ENCODE results near the gene CCR5AS.

CCR5AS gene

DNA sequence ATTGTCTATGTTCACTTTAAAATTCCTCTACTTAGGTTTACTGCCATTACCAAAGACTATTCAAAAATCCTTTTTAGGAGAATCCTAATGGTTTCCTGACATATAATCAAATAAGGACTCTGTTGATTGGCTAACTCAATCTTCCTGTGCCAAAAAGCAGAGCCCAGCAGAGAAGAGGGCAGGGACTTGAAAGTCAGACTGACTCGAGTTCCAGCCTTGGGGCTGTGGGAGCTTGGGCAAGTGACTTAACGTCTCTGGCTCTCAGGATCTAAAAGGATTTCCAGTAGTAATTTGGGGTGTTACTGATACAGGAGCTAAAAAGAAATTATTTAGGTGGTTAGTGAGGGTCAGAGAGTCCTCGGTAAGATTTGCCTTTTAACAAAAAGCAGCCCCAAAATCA lies 25.2 kb downstream of the CCR5AS start:
- WGBS (ENCODE audit: insufficient coverage), result 94% methylated on average over 3 of the region's 3 CpGs
- CTCF ChIA-PET, result interaction anchor here (0.9 to 3.6 kb wide), 4 partner anchors 10 to 294 kb away, joined by 3 to 18 read pairs (median 8); partner anchors contain the start of gene CCR5
- Histone ChIP-seq H3K27ac (ENCODE audit: insufficient read depth in 1 of 2, low read depth in 1 of 2, low read length in 2 of 2, poor library complexity in 1 of 2, severe bottlenecking in 2 of 2) (no peak overlapping the region), H3K4me1 (ENCODE audit: control extremely low read depth in 1 of 4, control insufficient read depth in 4 of 4, insufficient read depth in 4 of 4, low read length in 3 of 4) (peaks cover 22 to 61% (median 38%) of the 10 kb centered on the region in 4 experiments), H3K9me3 (ENCODE audit: control extremely low read depth in 1 of 5, control insufficient read depth in 4 of 5, insufficient read depth in 2 of 5, low read depth in 1 of 5, low read length in 4 of 5) (no peaks in the 10 kb centered on the region), H3K36me3 (ENCODE audit: control insufficient read depth in 4 of 4, insufficient read depth in 4 of 4, low read length in 3 of 4) (no peaks in the 10 kb centered on the region), H3K4me3 (ENCODE audit: control insufficient read depth in 1 of 7, extremely low read depth in 1 of 7, insufficient read depth in 4 of 7, low read depth in 2 of 7, low read length in 6 of 7) (no peak overlapping the region), H3K27me3 (replicated peaks in 2 of 5; ENCODE audit: control insufficient read depth in 4 of 5, insufficient read depth in 5 of 5, low read length in 4 of 5) (no peaks in the 10 kb centered on the region)
- POLR2A ChIA-PET, result no interaction called here
- no peak for DNase-seq

DNA sequence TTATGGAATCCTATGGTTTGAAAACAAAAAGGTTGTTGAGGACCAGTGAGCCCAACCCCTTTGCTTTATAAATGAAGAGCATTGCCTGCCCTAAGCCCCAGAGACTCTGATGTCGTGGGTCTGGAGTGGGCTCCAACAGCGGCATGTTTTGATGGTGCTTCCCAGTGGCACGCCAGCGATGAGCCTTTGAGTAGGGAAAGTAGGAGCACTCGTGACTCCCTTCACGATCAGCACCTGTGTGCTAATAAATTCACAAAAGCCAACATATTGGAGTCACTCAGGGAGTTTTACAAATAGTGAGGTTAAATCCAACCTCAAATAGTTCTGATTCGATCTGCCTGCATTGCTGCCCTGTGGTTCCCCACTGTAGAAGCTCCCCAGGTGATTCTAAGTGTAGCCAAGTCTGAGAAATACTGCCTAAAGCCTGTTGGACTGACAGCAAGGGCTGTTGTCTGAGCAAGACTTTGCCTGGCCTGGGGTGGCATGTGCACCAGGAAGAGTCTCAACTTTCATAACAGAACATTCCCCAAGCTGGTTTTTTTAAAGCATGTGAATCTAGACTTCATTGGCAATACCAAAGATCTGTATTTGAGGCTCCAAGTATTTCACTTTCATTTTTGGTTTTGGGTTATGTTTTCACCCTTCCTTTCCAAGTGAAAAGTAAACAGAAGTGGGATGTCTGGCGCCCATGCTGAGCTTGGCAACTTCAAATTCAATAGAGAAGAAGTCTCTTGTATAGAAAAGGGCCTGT lies 26.2 kb downstream of the CCR5AS start:
- CTCF ChIA-PET, result interaction anchor here (1.7 to 3.6 kb wide), 3 partner anchors 9 to 18 kb away, joined by 6 to 18 read pairs (median 9); partner anchors contain the start of gene CCR5
- H3K27me3 ChIP-seq (replicated peaks in 2 of 5; ENCODE audit: control insufficient read depth in 4 of 5, insufficient read depth in 5 of 5, low read length in 4 of 5), result no peaks in the 10 kb centered on the region
- H3K4me1 ChIP-seq (ENCODE audit: control extremely low read depth in 1 of 4, control insufficient read depth in 4 of 4, insufficient read depth in 4 of 4, low read length in 3 of 4), result peaks cover 22 to 62% (median 37%) of the 10 kb centered on the region in 4 experiments
- H3K27ac ChIP-seq (ENCODE audit: insufficient read depth in 1 of 2, low read depth in 1 of 2, low read length in 2 of 2, poor library complexity in 1 of 2, severe bottlenecking in 2 of 2), result no peak overlapping the region
- no peaks in the 10 kb centered on the region for H3K9me3 ChIP-seq (ENCODE audit: control extremely low read depth in 1 of 5, control insufficient read depth in 4 of 5, insufficient read depth in 2 of 5, low read depth in 1 of 5, low read length in 4 of 5)
- peak; percentile 25 to 61 (median 55) for DNase-seq
- POLR2A ChIA-PET, result interaction anchor here (0.6 kb wide), 1 partner anchor 579 kb away, joined by 3 read pairs; no protein-coding TSS in a partner anchor
- 84% methylated on average over 8 of the region's 8 CpGs for WGBS (ENCODE audit: insufficient coverage)
- H3K4me3 ChIP-seq (ENCODE audit: control insufficient read depth in 1 of 7, extremely low read depth in 1 of 7, insufficient read depth in 4 of 7, low read depth in 2 of 7, low read length in 6 of 7), result peak overlapping the region in 1 of 7 experiments; percentile 27
- no peaks in the 10 kb centered on the region for H3K36me3 ChIP-seq (ENCODE audit: control insufficient read depth in 4 of 4, insufficient read depth in 4 of 4, low read length in 3 of 4)

DNA sequence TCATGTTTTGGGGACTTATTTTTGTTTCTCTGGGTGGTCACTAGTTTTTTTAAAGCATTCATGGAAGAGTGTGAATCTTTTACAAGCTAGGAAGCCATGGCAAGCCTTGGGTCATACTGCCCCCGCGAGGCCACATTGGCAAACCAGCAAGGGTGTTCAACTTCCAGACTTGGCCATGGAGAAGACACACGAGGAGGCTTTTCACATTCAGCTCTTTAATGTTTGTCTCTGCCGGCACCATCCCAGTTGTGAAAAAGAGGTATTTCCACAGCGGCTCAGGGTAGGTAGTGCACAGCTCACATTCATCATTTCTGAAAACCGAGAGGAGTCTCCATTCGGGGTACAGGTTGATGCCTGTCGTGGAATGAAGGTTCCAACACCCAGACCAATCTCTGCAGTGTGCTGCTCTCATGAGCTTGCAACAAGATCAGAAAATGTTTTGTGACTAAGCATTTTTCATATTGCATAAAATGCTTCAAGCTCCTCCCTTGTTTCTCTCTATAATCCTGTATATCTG lies 28.4 kb downstream of the CCR5AS start:
- POLR2A ChIA-PET, result no interaction called here
- peak; percentile 64 to 83 (median 77) for DNase-seq
- Histone ChIP-seq H3K9me3 (ENCODE audit: control extremely low read depth in 1 of 5, control insufficient read depth in 4 of 5, insufficient read depth in 2 of 5, low read depth in 1 of 5, low read length in 4 of 5) (no peaks in the 10 kb centered on the region), H3K27ac (ENCODE audit: insufficient read depth in 1 of 2, low read depth in 1 of 2, low read length in 2 of 2, poor library complexity in 1 of 2, severe bottlenecking in 2 of 2) (no peak overlapping the region), H3K36me3 (ENCODE audit: control insufficient read depth in 4 of 4, insufficient read depth in 4 of 4, low read length in 3 of 4) (no peaks in the 10 kb centered on the region), H3K27me3 (replicated peaks in 2 of 5; ENCODE audit: control insufficient read depth in 4 of 5, insufficient read depth in 5 of 5, low read length in 4 of 5) (no peaks in the 10 kb centered on the region), H3K4me1 (ENCODE audit: control extremely low read depth in 1 of 4, control insufficient read depth in 4 of 4, insufficient read depth in 4 of 4, low read length in 3 of 4) (peaks cover 9 to 58% (median 39%) of the 10 kb centered on the region in 4 experiments), H3K4me3 (ENCODE audit: control insufficient read depth in 1 of 7, extremely low read depth in 1 of 7, insufficient read depth in 4 of 7, low read depth in 2 of 7, low read length in 6 of 7) (peak overlapping the region in 1 of 7 experiments; percentile 6)
- WGBS (ENCODE audit: insufficient coverage), result 55% methylated on average over 8 of the region's 8 CpGs
- CTCF ChIA-PET, result interaction anchor here (0.6 to 12.3 kb wide), 23 partner anchors 9 to 440 kb away, joined by 3 to 231 read pairs (median 4); partner anchors contain the start of genes CCR1, CCR5AS and CCRL2

DNA sequence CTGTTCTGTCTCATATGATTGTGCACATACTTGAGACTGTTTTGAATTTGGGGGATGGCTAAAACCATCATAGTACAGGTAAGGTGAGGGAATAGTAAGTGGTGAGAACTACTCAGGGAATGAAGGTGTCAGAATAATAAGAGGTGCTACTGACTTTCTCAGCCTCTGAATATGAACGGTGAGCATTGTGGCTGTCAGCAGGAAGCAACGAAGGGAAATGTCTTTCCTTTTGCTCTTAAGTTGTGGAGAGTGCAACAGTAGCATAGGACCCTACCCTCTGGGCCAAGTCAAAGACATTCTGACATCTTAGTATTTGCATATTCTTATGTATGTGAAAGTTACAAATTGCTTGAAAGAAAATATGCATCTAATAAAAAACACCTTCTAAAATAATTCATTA lies 31.1 kb downstream of the CCR5AS start:
- Histone ChIP-seq H3K4me1 (ENCODE audit: control extremely low read depth in 1 of 4, control insufficient read depth in 4 of 4, insufficient read depth in 4 of 4, low read length in 3 of 4) (peaks cover 9 to 49% (median 34%) of the 10 kb centered on the region in 4 experiments), H3K36me3 (ENCODE audit: control insufficient read depth in 4 of 4, insufficient read depth in 4 of 4, low read length in 3 of 4) (no peaks in the 10 kb centered on the region), H3K27ac (ENCODE audit: insufficient read depth in 1 of 2, low read depth in 1 of 2, low read length in 2 of 2, poor library complexity in 1 of 2, severe bottlenecking in 2 of 2) (no peak overlapping the region), H3K4me3 (ENCODE audit: control insufficient read depth in 1 of 7, extremely low read depth in 1 of 7, insufficient read depth in 4 of 7, low read depth in 2 of 7, low read length in 6 of 7) (peak overlapping the region in 1 of 7 experiments; percentile 36), H3K9me3 (ENCODE audit: control extremely low read depth in 1 of 5, control insufficient read depth in 4 of 5, insufficient read depth in 2 of 5, low read depth in 1 of 5, low read length in 4 of 5) (no peaks in the 10 kb centered on the region), H3K27me3 (replicated peaks in 2 of 5; ENCODE audit: control insufficient read depth in 4 of 5, insufficient read depth in 5 of 5, low read length in 4 of 5) (no peaks in the 10 kb centered on the region)
- WGBS (ENCODE audit: insufficient coverage), result 0% methylated on average over 2 of the region's 2 CpGs
- peak in 2 of 3 donors; percentile 40 to 56 for DNase-seq
- POLR2A ChIA-PET, result no interaction called here
- CTCF ChIA-PET, result interaction anchor here (1.4 to 12.3 kb wide), 5 partner anchors 10 to 292 kb away, joined by 3 to 231 read pairs (median 9); partner anchors contain the start of gene CCR1

DNA sequence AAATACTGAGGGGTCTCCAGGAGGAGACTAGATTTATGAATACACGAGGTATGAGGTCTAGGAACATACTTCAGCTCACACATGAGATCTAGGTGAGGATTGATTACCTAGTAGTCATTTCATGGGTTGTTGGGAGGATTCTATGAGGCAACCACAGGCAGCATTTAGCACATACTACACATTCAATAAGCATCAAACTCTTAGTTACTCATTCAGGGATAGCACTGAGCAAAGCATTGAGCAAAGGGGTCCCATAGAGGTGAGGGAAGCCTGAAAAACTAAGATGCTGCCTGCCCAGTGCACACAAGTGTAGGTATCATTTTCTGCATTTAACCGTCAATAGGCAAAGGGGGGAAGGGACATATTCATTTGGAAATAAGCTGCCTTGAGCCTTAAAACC lies 31.6 kb downstream of the CCR5AS start:
- H3K4me3 ChIP-seq (ENCODE audit: control insufficient read depth in 1 of 7, extremely low read depth in 1 of 7, insufficient read depth in 4 of 7, low read depth in 2 of 7, low read length in 6 of 7), result no peak overlapping the region
- H3K9me3 ChIP-seq (ENCODE audit: control extremely low read depth in 1 of 5, control insufficient read depth in 4 of 5, insufficient read depth in 2 of 5, low read depth in 1 of 5, low read length in 4 of 5), result no peaks in the 10 kb centered on the region
- no peaks in the 10 kb centered on the region for H3K36me3 ChIP-seq (ENCODE audit: control insufficient read depth in 4 of 4, insufficient read depth in 4 of 4, low read length in 3 of 4)
- H3K27ac ChIP-seq (ENCODE audit: insufficient read depth in 1 of 2, low read depth in 1 of 2, low read length in 2 of 2, poor library complexity in 1 of 2, severe bottlenecking in 2 of 2), result no peak overlapping the region
- WGBS (ENCODE audit: insufficient coverage), result no CpG with 5 or more reads among the region's 2 CpGs
- H3K4me1 ChIP-seq (ENCODE audit: control extremely low read depth in 1 of 4, control insufficient read depth in 4 of 4, insufficient read depth in 4 of 4, low read length in 3 of 4), result peaks cover 10 to 48% (median 34%) of the 10 kb centered on the region in 4 experiments
- ChIA-PET CTCF (interaction anchor here (0.6 to 12.3 kb wide), 7 partner anchors 9 to 291 kb away, joined by 3 to 231 read pairs (median 3); partner anchors contain the start of gene CCR1), POLR2A (interaction anchor here (0.7 kb wide), 1 partner anchor 99 kb away, joined by 3 read pairs; no protein-coding TSS in a partner anchor)
- no peaks in the 10 kb centered on the region for H3K27me3 ChIP-seq (replicated peaks in 2 of 5; ENCODE audit: control insufficient read depth in 4 of 5, insufficient read depth in 5 of 5, low read length in 4 of 5)
- DNase-seq, result no peak

DNA sequence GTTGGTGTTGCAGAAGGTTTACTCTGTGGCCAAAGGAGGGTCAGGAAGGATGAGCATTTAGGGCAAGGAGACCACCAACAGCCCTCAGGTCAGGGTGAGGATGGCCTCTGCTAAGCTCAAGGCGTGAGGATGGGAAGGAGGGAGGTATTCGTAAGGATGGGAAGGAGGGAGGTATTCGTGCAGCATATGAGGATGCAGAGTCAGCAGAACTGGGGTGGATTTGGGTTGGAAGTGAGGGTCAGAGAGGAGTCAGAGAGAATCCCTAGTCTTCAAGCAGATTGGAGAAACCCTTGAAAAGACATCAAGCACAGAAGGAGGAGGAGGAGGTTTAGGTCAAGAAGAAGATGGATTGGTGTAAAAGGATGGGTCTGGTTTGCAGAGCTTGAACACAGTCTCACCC lies 32.1 kb downstream of the CCR5AS start:
- Histone ChIP-seq H3K27me3 (replicated peaks in 2 of 5; ENCODE audit: control insufficient read depth in 4 of 5, insufficient read depth in 5 of 5, low read length in 4 of 5) (no peaks in the 10 kb centered on the region), H3K4me3 (ENCODE audit: control insufficient read depth in 1 of 7, extremely low read depth in 1 of 7, insufficient read depth in 4 of 7, low read depth in 2 of 7, low read length in 6 of 7) (no peak overlapping the region), H3K4me1 (ENCODE audit: control extremely low read depth in 1 of 4, control insufficient read depth in 4 of 4, insufficient read depth in 4 of 4, low read length in 3 of 4) (peaks cover 10 to 50% (median 33%) of the 10 kb centered on the region in 4 experiments), H3K36me3 (ENCODE audit: control insufficient read depth in 4 of 4, insufficient read depth in 4 of 4, low read length in 3 of 4) (no peaks in the 10 kb centered on the region), H3K9me3 (ENCODE audit: control extremely low read depth in 1 of 5, control insufficient read depth in 4 of 5, insufficient read depth in 2 of 5, low read depth in 1 of 5, low read length in 4 of 5) (no peaks in the 10 kb centered on the region), H3K27ac (ENCODE audit: insufficient read depth in 1 of 2, low read depth in 1 of 2, low read length in 2 of 2, poor library complexity in 1 of 2, severe bottlenecking in 2 of 2) (no peak overlapping the region)
- WGBS (ENCODE audit: insufficient coverage), result 100% methylated on average over 2 of the region's 3 CpGs
- ChIA-PET CTCF (interaction anchor here (0.6 to 12.3 kb wide), 8 partner anchors 9 to 291 kb away, joined by 3 to 231 read pairs (median 3); partner anchors contain the start of gene CCR1), POLR2A (interaction anchor here (0.7 kb wide), 1 partner anchor 98 kb away, joined by 3 read pairs; no protein-coding TSS in a partner anchor)
- no peak for DNase-seq
